DND-41 (cell line): ENCODE results near the gene EBF4.

ENCODE experiments used
- EZH2 ChIP-seq: IDR thresholded peaks from 3 replicates; pipeline ENCODE4 v1.6.1; 2012; ENCODE audit warnings: borderline replicate concordance, low read depth, mild to moderate bottlenecking, moderate library complexity, low read length, inconsistent platforms; ENCODE audit not compliant: severe bottlenecking
- TF ChIP-seq, protein P1 (sequence below): IDR thresholded peaks from 2 replicates; pipeline ENCODE4 v1.5.1; 2012; ENCODE audit warnings: borderline replicate concordance, low read length, moderate library complexity, mild to moderate bottlenecking; ENCODE audit not compliant: poor library complexity, severe bottlenecking; ENCODE audit errors: extremely low read depth

- TF ChIP-seq, protein P1, sequence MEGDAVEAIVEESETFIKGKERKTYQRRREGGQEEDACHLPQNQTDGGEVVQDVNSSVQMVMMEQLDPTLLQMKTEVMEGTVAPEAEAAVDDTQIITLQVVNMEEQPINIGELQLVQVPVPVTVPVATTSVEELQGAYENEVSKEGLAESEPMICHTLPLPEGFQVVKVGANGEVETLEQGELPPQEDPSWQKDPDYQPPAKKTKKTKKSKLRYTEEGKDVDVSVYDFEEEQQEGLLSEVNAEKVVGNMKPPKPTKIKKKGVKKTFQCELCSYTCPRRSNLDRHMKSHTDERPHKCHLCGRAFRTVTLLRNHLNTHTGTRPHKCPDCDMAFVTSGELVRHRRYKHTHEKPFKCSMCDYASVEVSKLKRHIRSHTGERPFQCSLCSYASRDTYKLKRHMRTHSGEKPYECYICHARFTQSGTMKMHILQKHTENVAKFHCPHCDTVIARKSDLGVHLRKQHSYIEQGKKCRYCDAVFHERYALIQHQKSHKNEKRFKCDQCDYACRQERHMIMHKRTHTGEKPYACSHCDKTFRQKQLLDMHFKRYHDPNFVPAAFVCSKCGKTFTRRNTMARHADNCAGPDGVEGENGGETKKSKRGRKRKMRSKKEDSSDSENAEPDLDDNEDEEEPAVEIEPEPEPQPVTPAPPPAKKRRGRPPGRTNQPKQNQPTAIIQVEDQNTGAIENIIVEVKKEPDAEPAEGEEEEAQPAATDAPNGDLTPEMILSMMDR = no peak
- TF ChIP-seq EZH2 = no peak
Measured at GRCh38 chr20:2751878-2752566, 59.4 kb downstream of the EBF4 start.
